H1 (cell line): ENCODE measurements around the gene ALDH1A2. TPM values are rescaled to one million over a fixed set of nuclear protein-coding genes. Genes with fewer than 3 reads are reported as not detected.

ENCODE experiments used
- CTCF ChIA-PET: fragments of 300-600 bp; sonication (Branson Sonifier 250); formaldehyde crosslinking; loops from one replicate; lab custom pipeline; 2021; ENCODE audit not compliant: partially characterized antibody; lab: Charles Lee
- POLR2A ChIA-PET: fragments of 300-600 bp; sonication (Branson Sonifier 250); formaldehyde crosslinking; loops from one replicate; lab custom pipeline; 2021; ENCODE audit warnings: inconsistent platforms; ENCODE audit not compliant: partially characterized antibody; lab: Charles Lee
- DNase-seq, 2 experiments: peaks; one replicate each; pipeline versions ENCODE4 v3.0.0 to v3.0.0-alpha.2; 2010 to 2022; ENCODE audit warnings: low spot score in 2 of 2, low read depth in 1 of 2, mixed read lengths in 1 of 2
- FAIRE-seq: peaks from 2 replicates; lab custom pipeline; 2011; peaks lifted over from hg19 to GRCh38; lab: Jason Lieb, UNC
- H2AFZ ChIP-seq: 2 replicates; pipeline ENCODE4 v1.8.1; 2012; ENCODE audit warnings: low read length, inconsistent platforms
- H2AK5ac ChIP-seq: 2 replicates; pipeline ENCODE4 v1.6.1; 2013; ENCODE audit warnings: low read depth, low read length
- H2BK120ac ChIP-seq: replicated peaks from 2 replicates; pipeline ENCODE3; 2013; ENCODE audit warnings: low read depth, low read length, inconsistent platforms
- H2BK12ac ChIP-seq: 2 replicates; pipeline ENCODE4 v1.6.1; 2013; ENCODE audit warnings: low read depth, low read length
- H2BK15ac ChIP-seq: 2 replicates; pipeline ENCODE4 v1.6.1; 2013; ENCODE audit warnings: low read length
- H2BK20ac ChIP-seq: 2 replicates; pipeline ENCODE4 v1.6.1; 2013; ENCODE audit warnings: low read length
- H2BK5ac ChIP-seq: 2 replicates; pipeline ENCODE4 v1.6.1; 2013; ENCODE audit warnings: low read depth, low read length
- H3K14ac ChIP-seq: 2 replicates; pipeline ENCODE4 v1.6.1; 2013; ENCODE audit warnings: inconsistent platforms; ENCODE audit not compliant: insufficient read length
- H3K18ac ChIP-seq: 2 replicates; pipeline ENCODE4 v1.6.1; 2013; ENCODE audit warnings: low read length; ENCODE audit errors: extremely low read depth
- H3K23ac ChIP-seq: 2 replicates; pipeline ENCODE4 v1.6.1; 2013; ENCODE audit warnings: inconsistent platforms; ENCODE audit not compliant: insufficient read length
- H3K23me2 ChIP-seq: 2 replicates; pipeline ENCODE4 v1.6.1; 2013; ENCODE audit warnings: low read depth, low read length
- H3K27ac ChIP-seq: 2 replicates; pipeline ENCODE4 v1.6.1; 2011; ENCODE audit warnings: low read depth, low read length, inconsistent platforms
- H3K27me3 ChIP-seq, 4 experiments: replicated peaks in 1 of 4; 1 replicate in 1 of 4; 2 replicates in 3 of 4; pipeline versions ENCODE4 v1.6.1 to v1.8.1; 2011 to 2013; ENCODE audit warnings: low read length in 3 of 4, mild to moderate bottlenecking in 3 of 4, inconsistent platforms in 2 of 4, mixed read lengths in 2 of 4, moderate library complexity in 1 of 4; ENCODE audit not compliant: control insufficient read depth in 3 of 4, insufficient read depth in 3 of 4; ENCODE audit errors: extremely low read depth in 1 of 4
- H3K36me3 ChIP-seq, 4 experiments: 2 replicates each; pipeline versions ENCODE4 v1.6.1 to v1.8.1; 2011 to 2013; ENCODE audit warnings: mild to moderate bottlenecking in 4 of 4, low read length in 3 of 4, moderate library complexity in 2 of 4, control low read depth in 1 of 4, inconsistent platforms in 1 of 4; ENCODE audit not compliant: insufficient read depth in 4 of 4, control insufficient read depth in 2 of 4
- H3K4ac ChIP-seq: replicated peaks from 2 replicates; pipeline ENCODE3; 2013; ENCODE audit warnings: low read length, low read depth, mixed read lengths, inconsistent platforms; ENCODE audit not compliant: insufficient read length
- H3K4me1 ChIP-seq, 4 experiments: replicated peaks in 1 of 4; 1 replicate in 1 of 4; 2 replicates in 3 of 4; pipeline versions ENCODE4 v1.6.1 to v1.8.1; 2011 to 2013; ENCODE audit warnings: low read length in 3 of 4, inconsistent platforms in 2 of 4, mixed read lengths in 1 of 4; ENCODE audit not compliant: insufficient read depth in 4 of 4, control insufficient read depth in 3 of 4
- H3K4me2 ChIP-seq, 2 experiments: 2 replicates each; pipeline versions ENCODE4 v1.6.1 to v1.8.1; 2011 to 2013; ENCODE audit warnings: low read depth in 2 of 2, low read length in 2 of 2, control low read depth in 1 of 2, inconsistent platforms in 1 of 2, mild to moderate bottlenecking in 1 of 2; ENCODE audit not compliant: insufficient read depth in 1 of 2
- H3K4me3 ChIP-seq, 4 experiments: fragments of 200-600, 300-600 bp in 1 of 4; sonication (generic), shearing (Covaris generic), sonication (Bioruptor Twin) in 1 of 4; 2 replicates each; pipeline versions ENCODE4 v1.5.1 to v1.8.1; 2011 to 2016; ENCODE audit warnings: low read length in 4 of 4, low read depth in 3 of 4, control low read depth in 2 of 4, inconsistent platforms in 2 of 4, mild to moderate bottlenecking in 2 of 4, mixed read lengths in 1 of 4, moderate library complexity in 1 of 4; ENCODE audit not compliant: insufficient read depth in 2 of 4; ENCODE audit errors: extremely low read depth in 1 of 4
- H3K56ac ChIP-seq: replicated peaks from 2 replicates; pipeline ENCODE3; 2013; ENCODE audit warnings: low read depth, mild to moderate bottlenecking, mixed read lengths, low read length, inconsistent platforms; ENCODE audit not compliant: insufficient read length
- H3K79me1 ChIP-seq: 2 replicates; pipeline ENCODE4 v1.6.1; 2013; ENCODE audit warnings: low read depth, low read length, control low read depth
- H3K79me2 ChIP-seq, 2 experiments: 2 replicates each; pipeline versions ENCODE4 v1.6.1 to v1.8.1; 2012 to 2013; ENCODE audit warnings: low read length in 2 of 2, mild to moderate bottlenecking in 2 of 2, inconsistent platforms in 1 of 2; ENCODE audit not compliant: insufficient read depth in 2 of 2, control insufficient read depth in 1 of 2
- H3K9ac ChIP-seq, 4 experiments: replicated peaks in 1 of 4; 1 replicate in 1 of 4; 2 replicates in 3 of 4; pipeline versions ENCODE4 v1.6.1 to v1.8.1; 2011 to 2013; ENCODE audit warnings: low read depth in 3 of 4, low read length in 3 of 4, control low read depth in 2 of 4, mild to moderate bottlenecking in 2 of 4, moderate library complexity in 2 of 4, inconsistent platforms in 1 of 4; ENCODE audit errors: extremely low read depth in 1 of 4
- H3K9me3 ChIP-seq, 2 experiments: 2 replicates each; pipeline versions ENCODE4 v1.6.1 to v1.8.1; 2012 to 2013; ENCODE audit warnings: mild to moderate bottlenecking in 2 of 2, moderate library complexity in 2 of 2, control low read depth in 1 of 2, inconsistent platforms in 1 of 2, low read depth in 1 of 2, low read length in 1 of 2, mixed read lengths in 1 of 2; ENCODE audit not compliant: insufficient read depth in 2 of 2
- H4K20me1 ChIP-seq, 2 experiments: replicated peaks in 1 of 2; 2 replicates each; pipeline versions ENCODE3 to v1.8.1; 2011 to 2013; ENCODE audit warnings: inconsistent platforms in 2 of 2, low read length in 2 of 2, mild to moderate bottlenecking in 1 of 2; ENCODE audit not compliant: insufficient read depth in 2 of 2, control insufficient read depth in 1 of 2
- H4K5ac ChIP-seq: 2 replicates; pipeline ENCODE4 v1.6.1; 2013; ENCODE audit warnings: low read length, low read depth, mixed read lengths, inconsistent platforms; ENCODE audit not compliant: insufficient read length
- H4K8ac ChIP-seq: 2 replicates; pipeline ENCODE4 v1.8.0; 2013; ENCODE audit warnings: mild to moderate bottlenecking, moderate library complexity, low read length, inconsistent platforms; ENCODE audit not compliant: insufficient read depth; ENCODE audit errors: extremely low read depth
- H4K91ac ChIP-seq: replicated peaks from 2 replicates; pipeline ENCODE3; 2013; ENCODE audit warnings: low read length, mixed read lengths, inconsistent platforms; ENCODE audit not compliant: insufficient read length
- CHD1 ChIP-seq: IDR thresholded peaks from 2 replicates; pipeline ENCODE4 v1.6.1; 2012; ENCODE audit warnings: low read depth, low read length, improper control_type of control experiment
- CHD2 ChIP-seq: IDR thresholded peaks from 2 replicates; pipeline ENCODE4 v1.6.1; 2012; ENCODE audit warnings: low read length, improper control_type of control experiment
- JUND ChIP-seq: IDR thresholded peaks from 2 replicates; pipeline ENCODE4 v1.6.1; 2011; ENCODE audit warnings: mild to moderate bottlenecking, improper control_type of control experiment, low read length
- KDM4A ChIP-seq: IDR thresholded peaks from one replicate; pipeline ENCODE4 v1.7.1; 2012; ENCODE audit warnings: low read depth, mild to moderate bottlenecking, moderate library complexity, low read length, inconsistent platforms; ENCODE audit not compliant: severe bottlenecking
- KDM5A ChIP-seq: fragments of 200-600 bp; IDR thresholded peaks from 2 replicates; pipeline ENCODE4 v1.7.1; 2012; ENCODE audit warnings: mild to moderate bottlenecking, low read length, inconsistent platforms, mixed read lengths
- POLR2A ChIP-seq, 2 experiments: IDR thresholded peaks; 1 replicate in 1 of 2; 2 replicates in 1 of 2; pipeline ENCODE4 v1.6.1; 2011; ENCODE audit warnings: low read depth in 2 of 2, low read length in 2 of 2, mild to moderate bottlenecking in 2 of 2; ENCODE audit errors: control extremely low read depth in 1 of 2
- RNF2 ChIP-seq: fragments of 200-900, 300-1000 bp; sonication (generic); IDR thresholded peaks from 2 replicates; pipeline ENCODE4 v1.7.1; 2016; ENCODE audit warnings: borderline replicate concordance, low read depth, mild to moderate bottlenecking, antibody characterized with exemption, low read length; ENCODE audit not compliant: poor library complexity, severe bottlenecking; ENCODE audit errors: missing control alignments
- SAP30 ChIP-seq: fragments of 300-600 bp; sonication (generic); IDR thresholded peaks from 2 replicates; pipeline ENCODE4 v1.7.1; 2012; ENCODE audit warnings: low read length, moderate library complexity, mild to moderate bottlenecking, inconsistent platforms; ENCODE audit not compliant: insufficient read depth, insufficient replicate concordance
- YY1 ChIP-seq: IDR thresholded peaks from 2 replicates; pipeline ENCODE4 v1.6.1; 2011; ENCODE audit warnings: low read depth, mild to moderate bottlenecking, low read length
- WGBS, 2 experiments: shearing (Covaris generic) in 1 of 2; methylation state at CpG; one replicate each; pipeline versions ENCODE4 v1.1.6 to v1.1.7; 2013 to 2015; ENCODE audit warnings: low lambda C conversion rate in 2 of 2, mixed read lengths in 2 of 2, inconsistent platforms in 1 of 2, low coverage in 1 of 2, missing lambda C conversion rate in 1 of 2; ENCODE audit not compliant: insufficient replicate concordance in 2 of 2, insufficient coverage in 1 of 2, insufficient read length in 1 of 2; ENCODE audit errors: extremely low coverage in 1 of 2, missing lambda C conversion rate in 1 of 2; 5-methylcytosine and 5-hydroxymethylcytosine counted together
- polyA plus RNA-seq, 7 experiments: library from polyadenylated mRNA; depleted of rRNA in 3 of 7; stranded (reverse) in 5 of 7; unstranded in 2 of 7; fragments of >200 nt in 5 of 7; fragments of 200-250 nt in 2 of 7; gene quantifications; 1 replicate in 5 of 7; 2 replicates in 1 of 7; 4 replicates in 1 of 7; pipeline versions ENCODE4 v1.2.1 to v1.2.3, GENCODE V29; 2011 to 2013; ENCODE audit warnings: missing spikeins in 2 of 7, mixed read lengths in 2 of 7
- total RNA-seq: library from RNA; stranded (reverse); fragmentation: NEBNext Ultra II Directional; extraction: Animal tissue kit (Norgen Biotek cat#: 25700); gene quantifications from 2 replicates; pipeline ENCODE4 v1.2.1, GENCODE V29; 2021
- TF ChIP-seq, protein P1 (sequence below): IDR thresholded peaks from 2 replicates; pipeline ENCODE4 v1.6.1; 2011; ENCODE audit warnings: low read length, improper control_type of control experiment

Gene ALDH1A2
- total and polyA plus RNA-seq, 2 of the 8 experiments (the other 6 are each of a cell fraction or from before 2014, with no cell fraction given) = 0.06 to 0.24 TPM

DNA sequence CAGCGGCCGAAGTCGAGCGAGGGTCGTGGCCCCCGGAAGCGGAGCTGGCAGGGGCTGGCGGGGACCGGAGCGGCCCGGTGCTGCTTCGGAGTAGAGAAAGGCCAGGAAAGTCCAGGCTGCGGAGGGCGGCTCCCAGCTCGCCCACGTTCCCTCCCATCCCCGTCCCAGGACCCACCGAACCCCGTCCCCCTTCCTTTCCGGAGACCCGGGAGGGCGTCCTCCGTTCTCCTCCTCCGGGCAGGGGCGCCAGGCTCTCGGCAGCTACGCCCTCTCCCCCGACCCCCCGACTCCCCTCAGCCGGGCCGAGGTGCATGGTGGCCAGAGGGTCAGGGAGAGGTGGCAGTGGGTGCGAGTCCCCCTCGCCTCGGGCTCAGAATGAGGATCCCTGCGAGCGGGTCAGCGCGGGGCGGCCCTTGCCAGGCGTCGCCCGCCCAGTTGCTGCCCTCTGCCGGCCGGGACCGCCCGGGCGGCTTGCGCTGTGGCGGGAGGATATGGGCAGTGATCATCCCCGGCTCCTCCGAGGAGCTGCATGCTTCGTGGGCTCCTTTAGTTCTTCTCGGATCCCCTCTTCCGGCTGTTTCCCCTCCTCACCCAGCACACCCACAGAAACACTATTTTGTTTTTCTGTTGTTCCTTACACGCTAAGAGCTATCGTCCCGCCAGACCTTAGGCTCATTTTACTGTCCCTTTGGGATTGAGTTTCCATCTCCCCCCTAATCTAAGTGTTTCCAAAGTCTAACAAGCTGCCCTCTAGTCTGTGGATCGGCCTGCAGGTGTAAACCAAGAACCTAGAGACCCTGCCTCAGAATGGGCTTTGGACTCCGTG, 744 bp upstream of the ALDH1A2 start:
- DNase-seq (peak in 1 of 2 experiments; percentile 89), FAIRE-seq (no peak)
- no peaks in the 10 kb centered on the region for H3K9me3 ChIP-seq
- H2AFZ ChIP-seq = no peak overlapping the region; the same call in 1 of the 2 replicates
- H2BK5ac ChIP-seq = no peak overlapping the region
- no peaks in the 10 kb centered on the region for H3K79me1 ChIP-seq
- H3K79me2 ChIP-seq = no peaks in the 10 kb centered on the region
- H3K23ac ChIP-seq = no peak overlapping the region
- WGBS, 2 experiments = 11% methylated on average over 24 of the region's 59 CpGs; no CpG with 5 or more reads in 1 of the 2 experiments
- H3K23me2 ChIP-seq = peaks cover 10% of the 10 kb centered on the region; the same call in 1 of the 2 replicates
- 0 out of 7 replicates have a peak overlapping the region, but pooled peaks of 2 of the 4 experiments have one; percentile 1 for H3K9ac ChIP-seq
- peaks cover 0 to 3% (median under 1%) of the 10 kb centered on the region in 4 experiments; a peak in 3 of 7 replicates for H3K4me1 ChIP-seq
- no peak overlapping the region for H2BK15ac ChIP-seq
- ChIA-PET CTCF (interaction anchor here (0.5 to 6.9 kb wide), 50 partner anchors 9 to 1097 kb away, joined by 3 to 144 read pairs (median 4); no protein-coding TSS in a partner anchor), POLR2A (interaction anchor here (0.5 to 1.0 kb wide), 4 partner anchors 72 to 359 kb away, joined by 3 to 4 read pairs (median 3); partner anchors contain the start of gene POLR2M)
- peaks cover 31 to 66% (median 49%) of the 10 kb centered on the region in 4 experiments for H3K27me3 ChIP-seq
- peak overlapping the region; percentile 32; the same call in 1 of the 2 replicates for H3K18ac ChIP-seq
- H4K91ac ChIP-seq = no peak overlapping the region
- H4K8ac ChIP-seq = peak overlapping the region; percentile 28; the same call in 1 of the 2 replicates
- H3K4ac ChIP-seq = no peak overlapping the region
- H3K4me2 ChIP-seq = peak overlapping the region; percentile 46 to 93
- H3K4me3 ChIP-seq = peak overlapping the region; percentile 15 to 73 (median 53)
- H4K5ac ChIP-seq = no peak overlapping the region
- H3K14ac ChIP-seq = no peak overlapping the region
- H2BK12ac ChIP-seq = no peak overlapping the region
- H2BK20ac ChIP-seq = no peak overlapping the region
- H2BK120ac ChIP-seq = no peak overlapping the region
- H4K20me1 ChIP-seq = peaks cover 0 to 1% of the 10 kb centered on the region in 2 experiments
- H2AK5ac ChIP-seq = no peak overlapping the region
- no peak overlapping the region for H3K27ac ChIP-seq
- no peak overlapping the region for H3K56ac ChIP-seq
- no peaks in the 10 kb centered on the region for H3K36me3 ChIP-seq
- no peak for TF ChIP-seq SAP30
- TF ChIP-seq KDM4A = peak; percentile 97
- no peak for TF ChIP-seq KDM5A
- TF ChIP-seq, protein P1, sequence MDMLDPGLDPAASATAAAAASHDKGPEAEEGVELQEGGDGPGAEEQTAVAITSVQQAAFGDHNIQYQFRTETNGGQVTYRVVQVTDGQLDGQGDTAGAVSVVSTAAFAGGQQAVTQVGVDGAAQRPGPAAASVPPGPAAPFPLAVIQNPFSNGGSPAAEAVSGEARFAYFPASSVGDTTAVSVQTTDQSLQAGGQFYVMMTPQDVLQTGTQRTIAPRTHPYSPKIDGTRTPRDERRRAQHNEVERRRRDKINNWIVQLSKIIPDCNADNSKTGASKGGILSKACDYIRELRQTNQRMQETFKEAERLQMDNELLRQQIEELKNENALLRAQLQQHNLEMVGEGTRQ = no peak
- no peak for TF ChIP-seq CHD2
- TF ChIP-seq RNF2 = no peak
- no peak for TF ChIP-seq POLR2A (IDR thresholded peaks at IDR 0.05; ENCODE audit: control extremely low read depth in 1 of 2, low read depth in 2 of 2, low read length in 2 of 2)
- peak; percentile 65; the same call in 1 of the 2 replicates for TF ChIP-seq YY1
- no peak for TF ChIP-seq JUND
- no peak for TF ChIP-seq CHD1
